Stimulated activated CD4-positive, alpha-beta T cell treated with anti-CD3 and anti-CD28 coated beads, Interleukin-15, amount 100 ng/mL, for 1 hour (primary cell): ENCODE measurements around the gene FRY.

ENCODE experiments used
- DNase-seq, 2 donors: peaks; one replicate each; pipeline ENCODE4 v3.0.0-alpha.2; 2020; ENCODE audit warnings: low read depth in 1 of 2, low spot score in 1 of 2

The FRY gene

GRCh38 chr13:32126278-32126677, 94.7 kb downstream of the FRY start:
- no peak for DNase-seq

- DNase-seq, result no peak
Measured at GRCh38 chr13:32126756-32127155, 95.2 kb downstream of the FRY start.

GRCh38 chr13:32127691-32128090, 96.1 kb downstream of the FRY start:
- no peak for DNase-seq

GRCh38 chr13:32134241-32135055, 102.9 kb downstream of the FRY start:
- no peak for DNase-seq

GRCh38 chr13:32135056-32135390, 103.4 kb downstream of the FRY start:
- no peak for DNase-seq

- no peak for DNase-seq
Measured at GRCh38 chr13:32135655-32136054, 104.1 kb downstream of the FRY start.

- no peak for DNase-seq
Measured at GRCh38 chr13:32136061-32136460, 104.5 kb downstream of the FRY start.

GRCh38 chr13:32136716-32137115, 105.1 kb downstream of the FRY start:
- DNase-seq, result no peak

- DNase-seq, result no peak
Measured at GRCh38 chr13:32139251-32139650, 107.7 kb downstream of the FRY start.

GRCh38 chr13:32140109-32140508, 108.5 kb downstream of the FRY start:
- DNase-seq, result no peak

- DNase-seq, result no peak
Measured at GRCh38 chr13:32141462-32141861, 109.9 kb downstream of the FRY start.

GRCh38 chr13:32142115-32142514, 110.5 kb downstream of the FRY start:
- no peak for DNase-seq

- no peak for DNase-seq
Measured at GRCh38 chr13:32142956-32143375, 111.4 kb downstream of the FRY start.

- DNase-seq, result no peak
Measured at GRCh38 chr13:32147193-32147592, 115.6 kb downstream of the FRY start.

GRCh38 chr13:32147976-32148375, 116.4 kb downstream of the FRY start:
- DNase-seq, result no peak

- DNase-seq, result no peak
Measured at GRCh38 chr13:32150239-32150638, 118.7 kb downstream of the FRY start.

- DNase-seq, result no peak
Measured at GRCh38 chr13:32150794-32151193, 119.2 kb downstream of the FRY start.

- DNase-seq, result no peak
Measured at GRCh38 chr13:32151240-32151639, 119.7 kb downstream of the FRY start.

GRCh38 chr13:32153056-32153455, 121.5 kb downstream of the FRY start:
- no peak for DNase-seq

- no peak for DNase-seq
Measured at GRCh38 chr13:32159137-32159869, 127.7 kb downstream of the FRY start.

GRCh38 chr13:32162395-32163005, 130.9 kb downstream of the FRY start:
- DNase-seq, result no peak

- DNase-seq, result no peak
Measured at GRCh38 chr13:32164622-32165268, 133.2 kb downstream of the FRY start.
